VCaP (cell line): ENCODE results near the gene KHDC1.

Experiments used
- H3K27ac ChIP-seq: fragments of 450-650 bp; 2 replicates; pipeline ENCODE4 v1.5.1; 2017
- TF ChIP-seq, protein P1 (sequence below): fragments of 450-650 bp; conservative IDR thresholded peaks from 2 replicates; pipeline ENCODE4 v1.5.1; 2017; ENCODE audit warnings: mild to moderate bottlenecking, moderate library complexity

KHDC1 gene

DNA sequence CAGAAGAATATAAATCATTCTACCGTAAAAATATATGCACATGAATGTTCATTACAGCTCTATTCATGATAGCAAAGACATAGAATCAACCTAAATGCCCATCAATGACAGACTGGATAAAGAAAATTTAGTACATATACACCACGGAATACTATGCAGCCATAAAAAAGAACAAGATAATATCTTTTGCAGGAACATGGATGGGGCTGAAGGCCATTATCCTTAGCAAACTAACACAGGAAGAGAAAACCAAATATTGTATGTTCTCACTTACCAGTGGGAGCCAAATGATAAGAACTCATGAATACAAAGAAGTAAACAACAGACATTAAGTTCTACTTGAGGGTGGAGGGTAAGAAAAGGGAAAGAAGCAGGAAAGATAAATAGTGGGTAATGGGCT lies 46.1 kb downstream of the KHDC1 start:
- H3K27ac ChIP-seq = no peak overlapping the region
- TF ChIP-seq, protein P1, sequence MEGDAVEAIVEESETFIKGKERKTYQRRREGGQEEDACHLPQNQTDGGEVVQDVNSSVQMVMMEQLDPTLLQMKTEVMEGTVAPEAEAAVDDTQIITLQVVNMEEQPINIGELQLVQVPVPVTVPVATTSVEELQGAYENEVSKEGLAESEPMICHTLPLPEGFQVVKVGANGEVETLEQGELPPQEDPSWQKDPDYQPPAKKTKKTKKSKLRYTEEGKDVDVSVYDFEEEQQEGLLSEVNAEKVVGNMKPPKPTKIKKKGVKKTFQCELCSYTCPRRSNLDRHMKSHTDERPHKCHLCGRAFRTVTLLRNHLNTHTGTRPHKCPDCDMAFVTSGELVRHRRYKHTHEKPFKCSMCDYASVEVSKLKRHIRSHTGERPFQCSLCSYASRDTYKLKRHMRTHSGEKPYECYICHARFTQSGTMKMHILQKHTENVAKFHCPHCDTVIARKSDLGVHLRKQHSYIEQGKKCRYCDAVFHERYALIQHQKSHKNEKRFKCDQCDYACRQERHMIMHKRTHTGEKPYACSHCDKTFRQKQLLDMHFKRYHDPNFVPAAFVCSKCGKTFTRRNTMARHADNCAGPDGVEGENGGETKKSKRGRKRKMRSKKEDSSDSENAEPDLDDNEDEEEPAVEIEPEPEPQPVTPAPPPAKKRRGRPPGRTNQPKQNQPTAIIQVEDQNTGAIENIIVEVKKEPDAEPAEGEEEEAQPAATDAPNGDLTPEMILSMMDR = no peak

DNA sequence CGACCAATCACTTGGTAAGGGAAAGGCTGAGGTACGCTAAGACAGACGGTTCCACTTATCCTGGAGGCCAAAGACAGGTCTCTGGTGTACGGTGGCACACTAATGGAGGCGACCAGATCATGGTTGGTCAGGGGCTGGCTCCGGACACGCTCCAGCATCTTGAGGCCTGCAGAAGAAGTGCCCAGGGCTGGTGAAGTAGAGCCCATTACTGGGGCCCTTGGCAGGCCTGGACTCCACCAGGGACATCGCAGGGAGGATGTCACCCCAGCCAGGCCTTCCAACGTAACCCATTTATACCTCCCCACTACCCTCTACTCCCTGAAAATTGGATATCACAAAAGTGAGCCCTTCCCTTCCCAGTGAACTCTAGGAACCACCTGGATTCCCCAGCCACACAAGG lies 53.9 kb downstream of the KHDC1 start:
- TF ChIP-seq, protein P1 = no peak

DNA sequence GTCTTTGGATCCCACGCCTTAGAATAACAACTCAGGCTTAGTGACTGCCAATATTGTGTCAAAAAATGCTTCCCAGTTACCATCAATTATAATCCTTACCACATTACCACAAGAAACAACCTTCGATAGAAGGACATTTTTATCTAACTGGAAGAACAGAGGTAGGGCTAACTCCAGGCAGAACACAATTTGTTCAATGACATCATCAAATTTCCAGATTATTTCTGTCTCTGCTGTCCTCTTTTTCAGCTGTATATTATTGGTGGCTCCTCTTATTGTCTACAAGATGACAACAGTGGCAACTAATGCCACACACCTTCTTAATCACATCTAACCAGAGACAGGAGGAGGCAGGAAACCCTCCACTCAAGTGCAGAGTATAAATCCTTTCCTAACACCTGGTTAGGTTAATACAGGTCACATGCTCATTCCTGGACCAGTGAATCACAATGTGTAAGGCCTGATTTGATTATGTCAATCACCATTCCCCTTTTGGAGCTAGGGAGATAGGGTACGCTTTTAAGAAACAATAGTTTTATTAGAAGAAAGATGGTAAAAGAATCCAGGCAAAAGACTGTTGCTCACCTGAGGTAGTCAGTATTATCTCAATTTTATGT lies 55.7 kb downstream of the KHDC1 start:
- TF ChIP-seq, protein P1 = no peak
- no peak overlapping the region for H3K27ac ChIP-seq

More for the DNA sequence above, 53.9 kb downstream of the KHDC1 start:
- no peak overlapping the region for H3K27ac ChIP-seq

DNA sequence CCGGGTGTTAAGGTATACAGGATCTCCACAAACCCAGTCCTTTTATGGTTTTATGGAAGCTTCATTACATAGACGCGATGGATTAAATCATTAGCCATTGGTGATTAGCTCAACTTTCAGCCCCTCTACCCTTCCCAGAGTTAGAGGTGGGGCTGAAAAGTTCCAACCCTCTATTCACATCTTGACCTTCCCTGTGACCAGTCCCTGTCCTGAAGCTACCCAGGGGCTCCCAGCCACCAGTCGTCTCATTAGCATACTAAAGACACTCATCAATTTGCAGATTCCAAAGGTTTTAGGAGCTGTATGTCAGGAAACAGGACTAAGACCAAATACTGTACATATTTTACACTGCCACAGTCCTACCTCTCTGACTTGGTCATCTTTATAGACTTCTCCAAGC lies 58.7 kb downstream of the KHDC1 start:
- TF ChIP-seq, protein P1 = no peak
- no peak overlapping the region for H3K27ac ChIP-seq

DNA sequence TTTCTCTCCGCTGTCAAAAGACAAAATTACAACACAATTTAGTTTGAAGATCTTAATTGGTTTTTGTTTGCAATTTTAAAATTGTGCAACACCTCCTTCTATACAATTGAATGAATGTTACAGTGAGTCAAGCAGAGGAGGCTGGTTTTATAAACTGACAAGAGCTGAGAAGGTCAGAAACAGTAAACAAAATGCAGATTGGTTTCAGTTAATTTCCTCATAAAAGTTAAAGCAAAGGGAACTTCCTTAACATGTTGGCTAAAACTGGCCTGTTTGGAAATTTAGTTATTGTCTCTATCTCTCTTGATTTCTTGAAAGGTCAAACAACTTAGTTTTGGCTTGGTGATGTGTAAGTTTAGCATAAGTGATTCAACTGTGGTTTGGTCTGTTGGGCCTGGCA lies 59.9 kb downstream of the KHDC1 start:
- TF ChIP-seq, protein P1 = no peak
- no peak overlapping the region for H3K27ac ChIP-seq

DNA sequence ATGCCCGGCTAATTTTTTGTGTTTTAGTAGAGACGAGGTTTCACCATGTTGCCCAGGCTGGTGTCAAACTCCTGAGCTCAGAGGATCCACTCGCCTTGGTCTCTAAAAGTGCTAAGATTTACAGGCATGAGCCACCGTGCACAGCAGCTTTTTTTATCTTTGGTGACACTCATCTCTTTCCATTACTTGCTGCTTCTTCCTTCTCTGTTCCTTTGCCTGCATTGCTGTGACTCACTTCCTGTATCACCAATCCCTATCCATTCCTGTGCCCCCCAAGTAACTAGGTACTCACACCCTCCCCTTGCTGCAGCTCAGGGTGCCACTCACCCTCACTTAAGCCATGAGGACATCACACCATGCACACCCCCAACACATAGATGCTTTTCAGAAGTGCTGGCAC lies 62.3 kb downstream of the KHDC1 start:
- TF ChIP-seq, protein P1 = no peak
- H3K27ac ChIP-seq = no peak overlapping the region

DNA sequence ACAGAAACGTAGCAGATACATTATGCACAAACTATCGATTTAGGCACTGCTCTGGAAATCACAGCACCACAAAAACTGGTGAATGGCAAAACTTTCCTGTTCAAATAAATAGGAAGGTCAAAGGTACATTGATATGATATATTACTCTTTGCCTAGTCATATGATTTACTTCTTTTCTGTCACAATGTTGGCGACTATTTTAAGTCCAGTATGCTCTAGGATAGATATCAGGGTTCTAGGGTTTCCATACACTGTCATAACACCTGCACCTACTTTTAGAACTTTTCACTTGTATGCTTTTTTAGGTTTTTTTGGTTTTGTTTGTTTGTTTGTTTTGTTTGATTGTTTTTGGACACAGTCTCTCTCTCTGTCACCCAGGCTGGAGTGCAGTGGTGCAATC lies 62.7 kb downstream of the KHDC1 start:
- TF ChIP-seq, protein P1 = no peak
- H3K27ac ChIP-seq = peak overlapping the region; percentile 69; the same call in 1 of the 2 replicates
